ENCODE results near the gene TGIF1. TPM values are rescaled to one million over a fixed set of nuclear protein-coding genes. Genes with fewer than 3 reads are reported as not detected.

The TGIF1 gene
- total RNA-seq, 1 experiment from 2014 or later: 172 TPM

DNA sequence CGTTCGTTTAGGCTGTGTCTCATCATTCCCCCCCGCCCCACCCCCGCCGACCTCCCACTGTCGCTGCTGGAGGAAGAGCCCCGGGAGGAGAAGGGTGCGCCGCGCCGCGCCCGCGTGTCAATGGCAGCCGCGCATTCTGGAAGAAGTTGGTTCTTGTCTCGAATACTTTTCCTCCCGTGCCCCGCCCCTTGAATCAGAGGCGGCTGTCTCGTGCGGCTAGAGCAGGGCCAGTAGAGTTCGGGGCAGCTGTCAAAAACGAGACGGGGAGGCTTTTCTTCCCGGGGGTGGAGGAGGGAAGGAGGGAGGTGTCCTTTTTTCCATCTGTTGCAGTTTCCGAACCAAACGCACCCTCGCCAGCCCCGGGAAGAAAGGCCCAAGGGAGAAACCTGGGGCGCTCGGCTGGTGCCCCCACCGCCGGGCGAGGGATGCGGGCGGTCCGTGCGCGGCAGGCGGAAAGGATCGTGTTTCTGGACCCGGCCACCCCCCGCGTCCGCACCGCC, 410 bp upstream of the TGIF1 start:
- Mint-ChIP-seq H3K27ac (ENCODE audit: low read depth, unreplicated experiment) (peak overlapping the region; percentile 99), H3K4me1 (ENCODE audit: insufficient read depth, unreplicated experiment) (peaks cover 14% of the 10 kb centered on the region), H3K27me3 (ENCODE audit: insufficient read depth, unreplicated experiment) (no peaks in the 10 kb centered on the region), H3K9me3 (ENCODE audit: unreplicated experiment) (no peaks in the 10 kb centered on the region), H3K4me3 (ENCODE audit: unreplicated experiment) (peak overlapping the region; percentile 95), H3K36me3 (ENCODE audit: insufficient read depth, unreplicated experiment) (peaks cover 50% of the 10 kb centered on the region)
- TF ChIP-seq, protein P1, sequence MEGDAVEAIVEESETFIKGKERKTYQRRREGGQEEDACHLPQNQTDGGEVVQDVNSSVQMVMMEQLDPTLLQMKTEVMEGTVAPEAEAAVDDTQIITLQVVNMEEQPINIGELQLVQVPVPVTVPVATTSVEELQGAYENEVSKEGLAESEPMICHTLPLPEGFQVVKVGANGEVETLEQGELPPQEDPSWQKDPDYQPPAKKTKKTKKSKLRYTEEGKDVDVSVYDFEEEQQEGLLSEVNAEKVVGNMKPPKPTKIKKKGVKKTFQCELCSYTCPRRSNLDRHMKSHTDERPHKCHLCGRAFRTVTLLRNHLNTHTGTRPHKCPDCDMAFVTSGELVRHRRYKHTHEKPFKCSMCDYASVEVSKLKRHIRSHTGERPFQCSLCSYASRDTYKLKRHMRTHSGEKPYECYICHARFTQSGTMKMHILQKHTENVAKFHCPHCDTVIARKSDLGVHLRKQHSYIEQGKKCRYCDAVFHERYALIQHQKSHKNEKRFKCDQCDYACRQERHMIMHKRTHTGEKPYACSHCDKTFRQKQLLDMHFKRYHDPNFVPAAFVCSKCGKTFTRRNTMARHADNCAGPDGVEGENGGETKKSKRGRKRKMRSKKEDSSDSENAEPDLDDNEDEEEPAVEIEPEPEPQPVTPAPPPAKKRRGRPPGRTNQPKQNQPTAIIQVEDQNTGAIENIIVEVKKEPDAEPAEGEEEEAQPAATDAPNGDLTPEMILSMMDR (IDR thresholded peaks at IDR 0.05; ENCODE audit: unreplicated experiment): no peak
- DNase-seq (ENCODE audit: unreplicated experiment): no peak
- CTCF ChIA-PET: interaction anchor here (1.1 kb wide), 1 partner anchor 172 kb away, joined by 3 read pairs; no protein-coding TSS in a partner anchor
- no TSS peak for BruUV-seq (replicated peaks)
- POLR2A ChIA-PET: interaction anchor here (0.5 to 12.0 kb wide), 37 partner anchors 9 to 461 kb away, joined by 3 to 242 read pairs (median 6); partner anchors contain the start of genes MYL12A and MYL12B
- intact Hi-C loops (cut with micrococcal nuclease): loop anchor here (1.0 to 5.0 kb wide), 2 partner anchors 82 to 174 kb away; no protein-coding TSS in a partner anchor

DNA sequence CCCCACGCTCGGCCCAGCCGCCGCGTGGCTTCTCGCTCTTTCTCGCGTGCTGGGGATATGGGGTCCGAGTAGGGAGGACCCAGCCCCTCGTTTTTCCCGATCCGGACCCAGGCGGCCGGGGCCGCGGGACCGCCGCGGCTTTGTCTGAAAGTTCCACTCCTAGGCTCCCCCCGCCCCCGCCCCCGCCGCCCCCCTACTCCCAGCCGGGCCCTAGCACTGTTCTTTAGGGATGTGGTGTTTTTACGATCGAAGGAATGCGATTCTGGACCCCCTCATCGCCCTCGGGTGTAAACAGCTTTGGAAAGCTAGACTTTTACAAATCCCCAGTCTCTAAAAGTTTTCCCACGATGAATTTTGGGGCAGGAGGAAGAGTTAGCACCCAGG, 819 bp downstream of the TGIF1 start:
- Mint-ChIP-seq H3K36me3 (ENCODE audit: insufficient read depth, unreplicated experiment) (peaks cover 50% of the 10 kb centered on the region), H3K9me3 (ENCODE audit: unreplicated experiment) (no peaks in the 10 kb centered on the region), H3K4me3 (ENCODE audit: unreplicated experiment) (peak overlapping the region; percentile 95), H3K27me3 (ENCODE audit: insufficient read depth, unreplicated experiment) (no peaks in the 10 kb centered on the region), H3K27ac (ENCODE audit: low read depth, unreplicated experiment) (peak overlapping the region; percentile 99), H3K4me1 (ENCODE audit: insufficient read depth, unreplicated experiment) (peaks cover 19% of the 10 kb centered on the region)
- ChIA-PET CTCF (interaction anchor here (0.5 to 5.7 kb wide), 4 partner anchors 143 to 467 kb away, joined by 3 to 86 read pairs (median 40); no protein-coding TSS in a partner anchor), POLR2A (interaction anchor here (0.6 to 12.0 kb wide), 30 partner anchors 13 to 1619 kb away, joined by 3 to 325 read pairs (median 21); partner anchors contain the start of genes MYL12A and MYL12B)
- BruUV-seq (replicated peaks): no TSS peak
- TF ChIP-seq, protein P1 (IDR thresholded peaks at IDR 0.05; ENCODE audit: unreplicated experiment): no peak
- no peak for DNase-seq (ENCODE audit: unreplicated experiment)
- intact Hi-C loops (cut with micrococcal nuclease): no loop called here

DNA sequence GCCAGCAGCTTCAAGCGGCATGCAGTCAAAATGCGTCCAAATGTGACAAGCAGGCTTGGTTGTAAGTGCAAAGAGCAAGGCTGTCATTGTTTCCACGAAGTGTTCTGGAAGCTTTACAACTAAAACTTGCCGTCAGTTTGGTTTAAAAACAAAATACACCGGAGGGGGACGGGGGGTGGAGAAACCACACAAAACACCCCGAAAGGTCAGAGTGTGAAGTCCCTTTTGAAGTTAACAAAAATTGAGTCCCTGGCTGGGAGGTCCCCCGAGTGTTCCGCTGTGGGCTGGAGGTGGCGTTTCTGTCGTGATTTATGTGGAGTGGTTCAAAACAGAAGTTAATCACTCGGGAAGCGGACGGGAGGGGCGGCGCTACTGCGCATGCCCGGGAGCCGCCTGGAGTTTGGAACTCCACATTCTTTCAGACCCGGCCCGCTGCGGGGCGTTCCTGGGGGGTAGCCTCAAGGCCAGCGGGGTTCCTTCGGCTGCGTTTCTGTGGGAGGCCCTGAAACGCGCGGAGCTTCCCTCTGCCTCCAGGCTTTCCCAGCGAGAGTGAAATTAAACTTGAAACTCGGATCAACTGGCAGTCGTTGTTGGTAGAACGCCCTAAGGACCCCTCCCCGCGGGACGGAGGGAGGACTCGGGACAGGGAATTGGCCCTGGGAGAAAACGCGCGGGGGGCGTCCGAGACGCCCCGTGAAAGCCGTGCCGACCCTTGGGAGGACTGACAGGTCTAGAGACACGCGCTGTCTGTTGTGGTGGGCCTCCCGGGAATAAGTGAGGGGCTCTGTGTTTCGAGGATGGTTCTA, 1.4 kb downstream of the TGIF1 start:
- Mint-ChIP-seq H3K4me1 (ENCODE audit: insufficient read depth, unreplicated experiment) (peaks cover 19% of the 10 kb centered on the region), H3K36me3 (ENCODE audit: insufficient read depth, unreplicated experiment) (peaks cover 55% of the 10 kb centered on the region), H3K27me3 (ENCODE audit: insufficient read depth, unreplicated experiment) (no peaks in the 10 kb centered on the region), H3K27ac (ENCODE audit: low read depth, unreplicated experiment) (peak overlapping the region; percentile 99), H3K4me3 (ENCODE audit: unreplicated experiment) (peak overlapping the region; percentile 95), H3K9me3 (ENCODE audit: unreplicated experiment) (no peaks in the 10 kb centered on the region)
- intact Hi-C loops (cut with micrococcal nuclease): no loop called here
- ChIA-PET CTCF (interaction anchor here (0.5 to 5.7 kb wide), 12 partner anchors 9 to 468 kb away, joined by 3 to 86 read pairs (median 4); no protein-coding TSS in a partner anchor), POLR2A (interaction anchor here (0.6 to 12.0 kb wide), 37 partner anchors 12 to 1619 kb away, joined by 3 to 325 read pairs (median 8); partner anchors contain the start of genes MYL12A and MYL12B)
- TF ChIP-seq, protein P1 (IDR thresholded peaks at IDR 0.05; ENCODE audit: unreplicated experiment): no peak
- TSS peak; percentile 15 for BruUV-seq (replicated peaks)
- DNase-seq (ENCODE audit: unreplicated experiment): peak; percentile 85
